HG02759 (cell line): Measurements from ENCODE around the gene GGCX.
"Not testable (repeated sequence)": the region's sequence is repeated elsewhere in the genome, so short reads cannot be mapped to it uniquely, and the experiment has no call there.

ENCODE experiments used
- ATAC-seq: cut with Tn5 transposase; IDR thresholded peaks from one replicate; pipeline ENCODE4 v1.9.1; 2021; ENCODE audit warnings: mild to moderate bottlenecking, moderate library complexity; ENCODE audit not compliant: unreplicated experiment

The GGCX gene

GRCh38 chr2:85561280-85562212, at the start of gene GGCX:
Gene GGCX, minus strand, starts transcription at chr2:85561493. Its CDS starts 65 bp downstream, at chr2:85561428.
- peak; percentile 95 for ATAC-seq

DNA sequence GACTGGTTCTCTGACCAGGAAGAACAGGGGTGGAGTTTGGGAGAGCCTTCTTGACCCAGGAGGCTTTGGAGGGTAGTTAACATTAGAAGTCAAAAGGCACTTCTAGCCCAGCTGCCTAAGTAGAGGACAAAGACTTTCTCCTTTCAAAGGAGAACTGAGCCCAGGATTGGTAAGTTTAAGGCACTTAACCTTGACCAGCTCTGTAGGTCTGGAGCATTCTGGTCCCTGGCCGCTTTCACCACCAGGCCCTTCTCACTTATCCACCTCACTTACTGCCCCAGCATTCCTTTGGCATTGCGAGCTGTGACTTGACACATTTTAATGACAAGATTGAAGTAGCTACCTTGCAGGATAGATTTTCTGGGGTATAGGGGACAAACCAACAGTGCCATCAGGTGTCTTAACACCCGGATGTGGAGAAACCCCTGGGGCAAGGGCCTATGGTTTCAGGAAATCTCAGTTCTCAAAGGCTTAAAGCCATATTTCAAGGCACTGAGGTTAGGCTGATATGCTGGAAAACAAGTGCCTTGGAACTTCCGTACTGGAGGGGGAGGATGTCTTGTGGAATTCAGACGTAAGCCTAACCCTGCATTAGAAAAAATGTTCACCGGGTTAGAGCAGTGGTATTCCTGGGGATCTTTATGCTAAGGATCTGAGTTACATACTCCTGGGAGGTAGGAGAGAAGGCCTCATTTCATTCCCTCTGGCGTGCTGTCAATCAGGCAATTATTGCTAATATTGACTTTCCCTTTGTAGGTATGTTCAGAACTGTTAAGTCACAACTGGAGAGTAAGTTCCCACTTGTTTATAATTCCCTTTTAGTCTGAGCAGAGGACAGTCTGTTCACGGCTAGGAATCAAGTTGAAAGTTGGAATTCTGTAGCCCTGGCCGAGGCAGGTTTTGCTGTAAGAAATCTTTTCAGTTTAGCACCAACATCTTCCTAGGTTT, 46.2 kb upstream of the GGCX start:
- ATAC-seq: no peak

DNA sequence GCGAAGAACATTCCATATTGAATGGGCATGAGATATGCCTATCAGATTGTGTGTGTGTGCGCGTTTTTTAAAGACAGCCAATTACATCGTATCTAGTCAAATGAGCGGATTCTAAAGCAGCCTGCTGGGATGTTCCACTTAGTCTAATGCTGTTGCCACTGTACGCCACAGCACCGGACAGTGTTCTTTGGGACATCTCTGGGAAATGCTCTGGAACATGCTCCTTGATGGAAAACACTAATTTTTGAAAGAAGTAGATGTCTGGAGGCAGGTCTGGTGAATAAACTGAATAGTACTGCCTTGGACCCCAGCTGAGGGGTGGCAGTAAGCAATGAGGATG, 44.8 kb upstream of the GGCX start:
- ATAC-seq: no peak

- ATAC-seq: no peak
These were observed 44.3 kb upstream of the GGCX start for GRCh38 chr2:85605406-85606115.

DNA sequence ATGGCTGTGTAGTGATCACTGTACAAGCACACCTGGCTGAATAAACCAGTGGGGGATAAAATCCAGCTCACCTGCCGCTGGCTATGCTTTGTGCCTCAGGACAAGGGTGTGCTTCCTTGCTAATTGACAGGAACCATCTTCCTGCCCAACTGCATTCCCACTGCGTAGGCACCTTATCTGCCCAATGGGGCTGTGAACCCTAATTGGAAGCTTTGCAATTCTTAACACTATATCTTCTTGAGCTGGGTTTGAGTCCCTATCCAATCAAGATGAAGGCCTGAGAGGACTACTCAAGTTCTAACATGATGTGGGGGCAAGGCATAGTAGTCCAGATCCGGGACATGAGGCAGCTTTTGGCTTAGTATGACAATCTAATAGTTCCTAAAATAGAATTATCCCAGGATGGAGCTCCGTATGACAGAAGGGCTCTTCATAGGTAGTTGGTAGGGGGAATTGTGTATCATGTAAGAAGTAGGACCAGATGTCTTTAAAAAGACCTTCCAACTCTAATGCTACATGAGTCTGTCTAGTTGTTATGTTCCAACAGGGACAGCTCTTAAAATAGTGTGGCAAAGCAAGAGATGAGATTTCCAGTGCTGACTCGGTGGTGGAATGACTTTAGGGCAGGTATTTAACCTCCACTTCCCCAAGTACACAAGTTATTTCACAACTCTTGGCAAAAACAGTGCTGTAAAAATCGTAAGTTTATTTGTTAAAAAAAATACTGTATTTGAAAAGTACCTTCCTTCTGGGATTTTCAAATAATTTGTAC, 43.5 kb upstream of the GGCX start:
- ATAC-seq: no peak

DNA sequence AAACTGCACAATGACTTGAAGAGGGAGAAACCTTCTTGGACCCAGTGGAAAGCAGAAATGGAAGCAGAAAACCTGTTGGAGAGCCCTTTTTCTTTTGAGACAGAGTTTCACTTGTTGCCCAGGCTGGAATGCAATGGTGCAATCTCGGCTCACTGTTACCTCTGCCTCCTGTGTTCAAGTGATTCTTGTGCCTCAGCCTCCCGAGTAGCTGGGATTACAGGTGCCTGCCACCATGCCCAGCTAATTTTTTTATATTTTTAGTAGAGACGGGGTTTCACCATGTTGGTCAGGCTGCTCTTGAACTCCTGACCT, 42.8 kb upstream of the GGCX start:
- not testable (repeated sequence) for ATAC-seq

DNA sequence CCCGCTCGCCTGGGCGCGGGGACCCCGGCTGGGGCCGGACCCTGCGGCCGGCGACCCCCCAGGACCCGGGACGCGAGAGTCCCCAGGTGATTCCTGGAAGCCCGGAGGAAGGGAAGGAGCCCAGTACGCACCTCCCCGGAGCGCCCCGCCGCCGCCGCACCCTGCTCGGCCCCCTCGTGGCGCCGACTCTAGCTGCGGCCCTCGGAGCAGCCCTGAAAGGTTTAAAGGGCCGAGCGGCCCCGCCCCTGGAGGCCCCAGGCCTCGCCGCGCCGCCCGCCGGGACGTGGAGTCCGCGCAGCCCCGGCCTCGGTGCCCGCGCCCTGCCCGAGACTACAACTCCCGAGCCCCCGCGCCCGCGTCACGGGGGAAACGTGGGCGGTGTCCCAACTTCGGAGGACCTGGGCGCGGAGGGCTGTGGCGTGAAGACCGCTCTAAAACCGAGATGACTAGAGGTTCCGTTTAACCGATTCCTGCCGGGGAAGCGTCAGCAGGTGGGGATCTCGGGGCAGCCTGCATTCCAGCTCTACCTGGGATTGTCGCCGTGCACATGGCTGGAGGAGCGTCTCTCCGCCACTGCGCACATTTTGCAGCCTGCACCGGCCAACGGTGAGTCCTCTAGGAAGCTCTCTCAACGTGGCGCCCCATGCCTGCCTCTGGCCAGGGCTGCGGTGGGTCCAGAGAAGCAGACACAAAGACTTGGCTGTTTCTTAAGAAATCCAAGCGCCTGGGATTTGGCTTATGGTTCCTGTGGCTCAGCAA, 41.4 kb upstream of the GGCX start, which contains the start of gene TMEM150A:
Gene TMEM150A, minus strand, starts transcription at position 223 of the 759 bp plus-strand sequence. CDS start 750 bp downstream, outside the sequence.
- ATAC-seq: peak; percentile 99

GRCh38 chr2:85601771-85602475, 40.6 kb upstream of the GGCX start:
- peak; percentile 42 for ATAC-seq

GRCh38 chr2:85600951-85601770, 39.9 kb upstream of the GGCX start:
- ATAC-seq: no peak

DNA sequence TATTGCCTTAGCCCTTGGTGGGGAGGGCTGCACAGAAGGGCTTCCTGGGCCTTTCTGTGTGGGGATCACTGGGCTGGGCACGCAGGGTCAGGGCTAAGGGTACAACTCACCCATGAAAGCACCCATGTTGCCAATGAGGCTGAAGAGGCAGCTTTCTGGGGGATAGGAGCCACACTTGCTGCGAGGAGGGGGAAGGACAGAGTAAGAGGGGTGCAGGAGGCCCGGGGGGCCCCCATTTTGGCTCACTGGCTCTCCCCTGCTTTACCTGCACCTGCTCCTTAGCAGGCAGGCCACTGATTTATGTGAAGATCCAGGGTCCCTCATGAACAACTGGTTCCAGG, 38.9 kb upstream of the GGCX start:
- no peak for ATAC-seq

- ATAC-seq: no peak
These were observed 38.4 kb upstream of the GGCX start for GRCh38 chr2:85599468-85600234.

DNA sequence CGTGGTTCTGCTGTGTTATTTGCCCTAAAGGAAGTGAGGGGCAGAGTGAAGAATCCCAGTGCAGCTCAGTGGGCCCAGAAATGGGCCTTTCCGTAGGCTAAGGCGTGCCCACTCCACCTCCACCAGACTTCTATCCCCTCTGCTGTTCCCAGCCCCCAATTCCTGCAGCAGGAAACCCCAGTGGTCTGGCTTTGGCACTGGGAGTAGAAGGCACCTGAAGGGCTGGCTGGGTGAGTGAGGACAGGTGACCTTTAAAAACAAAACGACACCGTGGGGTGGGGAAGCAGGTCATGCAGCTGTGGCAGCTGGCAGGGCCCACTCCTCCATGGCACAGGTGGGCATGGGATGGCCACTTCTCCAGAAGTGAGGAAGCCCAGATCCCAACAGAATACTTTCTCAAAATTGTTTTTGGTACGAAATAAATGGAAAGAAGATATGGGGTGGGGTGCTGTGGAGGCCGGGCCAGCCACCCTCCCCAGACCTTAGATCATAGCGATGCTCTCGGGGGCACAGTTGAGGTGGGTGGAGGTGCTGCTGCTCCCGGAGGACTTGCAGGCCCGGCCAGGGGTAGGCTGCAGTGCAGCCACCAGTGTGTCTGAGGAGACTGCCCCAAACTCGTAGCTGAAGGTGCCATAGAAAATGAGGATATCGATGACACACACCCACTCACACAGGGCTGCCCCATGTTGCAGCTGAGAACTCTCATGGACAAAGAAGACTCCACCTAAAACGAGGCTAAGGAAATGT, 37.5 kb upstream of the GGCX start:
- no peak for ATAC-seq

DNA sequence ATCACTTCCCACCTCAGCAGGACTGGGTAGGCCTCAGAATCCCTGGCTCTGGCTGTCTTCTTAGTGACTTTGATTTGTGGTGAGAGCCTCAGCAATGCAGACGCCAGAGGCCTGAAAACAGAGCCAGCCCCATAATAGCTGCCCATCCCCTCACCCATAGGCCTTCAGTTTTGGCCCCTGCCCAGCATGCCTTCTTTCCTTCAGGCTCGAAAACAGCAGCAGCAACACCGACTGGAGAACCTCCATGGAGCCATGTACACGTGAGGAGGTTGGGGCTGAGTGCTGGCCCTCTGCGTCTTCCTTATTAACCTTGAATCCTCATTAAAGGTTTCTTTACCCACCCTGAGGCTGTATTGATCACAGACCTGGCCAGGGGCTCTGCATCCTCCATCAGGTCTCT, 35.9 kb upstream of the GGCX start:
- ATAC-seq: no peak

- ATAC-seq: no peak
These were observed 35.3 kb upstream of the GGCX start for GRCh38 chr2:85596486-85597143.

GRCh38 chr2:85596026-85596333, 34.7 kb upstream of the GGCX start:
- ATAC-seq: peak; percentile 9

DNA sequence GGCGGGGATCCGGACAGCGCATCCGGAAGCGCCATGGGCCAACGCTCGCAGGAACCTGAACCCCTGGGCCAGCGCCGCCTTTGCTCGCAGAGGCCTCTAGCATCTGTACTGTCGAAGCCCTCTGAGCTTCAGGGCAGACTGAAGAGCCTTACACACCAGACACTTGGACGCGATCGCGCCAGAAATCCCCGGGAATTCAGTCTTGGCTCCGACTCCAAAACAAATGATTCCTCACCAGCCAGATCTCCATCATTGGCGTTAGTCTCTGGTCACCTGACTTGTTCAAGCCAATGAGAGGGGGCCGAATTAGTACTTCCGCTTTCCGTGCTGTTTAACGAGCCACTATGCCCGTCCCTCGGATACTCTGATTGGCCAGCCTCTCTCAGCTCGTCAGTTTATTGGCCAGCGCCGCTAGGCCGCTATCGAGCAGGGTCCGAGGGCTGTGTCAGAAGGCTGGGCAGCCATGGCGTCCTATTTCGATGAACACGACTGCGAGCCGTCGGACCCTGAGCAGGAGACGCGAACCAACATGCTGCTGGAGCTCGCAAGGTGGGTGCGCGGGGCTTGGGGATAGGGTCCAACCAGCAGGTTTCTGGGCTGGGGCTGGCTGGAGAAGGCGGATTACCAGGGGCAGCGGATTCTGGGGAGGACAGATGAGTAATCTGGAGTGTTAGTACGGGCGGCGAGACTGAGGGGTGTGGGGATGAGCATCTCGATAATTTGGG, 34.2 kb upstream of the GGCX start, which contains the start of gene RNF181:
Gene RNF181, plus strand, starts transcription at position 445 of the 725 bp plus-strand sequence. Its CDS starts 19 bp downstream, at position 464.
- peak; percentile 99 for ATAC-seq
